HEK293T (cell line): Measurements from ENCODE around the gene SNRNP35.
"Not testable (repeated sequence)": the region's sequence is repeated elsewhere in the genome, so short reads cannot be mapped to it uniquely, and the experiment has no call there.

Experiments
- CTCF ChIA-PET: fragments of 350-600 bp; formaldehyde crosslinking; extraction: SDS; loops from one replicate; lab custom pipeline; 2021; ENCODE audit warnings: antibody characterized with exemption, inconsistent platforms; lab: Yijun Ruan, JAX
- POLR2A ChIA-PET: fragments of 350-600 bp; formaldehyde crosslinking; extraction: SDS; loops from one replicate; lab custom pipeline; 2020; ENCODE audit warnings: antibody characterized with exemption, inconsistent platforms; lab: Yijun Ruan, JAX
- DNase-seq: peaks from one replicate; pipeline ENCODE4 v3.0.0; 2012; ENCODE audit warnings: mixed read lengths; ENCODE audit errors: extremely low spot score
- ARNT ChIP-seq: fragments of 450-650 bp; IDR thresholded peaks from 2 replicates; pipeline ENCODE4 v1.6.1; 2017; ENCODE audit warnings: mild to moderate bottlenecking
- BHLHE40 ChIP-seq: fragments of 450-650 bp; IDR thresholded peaks from 2 replicates; pipeline ENCODE4 v1.6.1; 2016; ENCODE audit warnings: mild to moderate bottlenecking, moderate library complexity, borderline replicate concordance
- CTBP1 ChIP-seq: fragments of 450-650 bp; IDR thresholded peaks from 2 replicates; pipeline ENCODE4 v1.6.1; 2016; ENCODE audit warnings: borderline replicate concordance
- ELF4 ChIP-seq: fragments of 450-650 bp; IDR thresholded peaks from 2 replicates; pipeline ENCODE4 v1.6.1; 2017; ENCODE audit warnings: antibody characterized with exemption
- FOXA1 ChIP-seq: fragments of 450-650 bp; IDR thresholded peaks from 2 replicates; pipeline ENCODE4 v1.6.1; 2016; ENCODE audit warnings: mild to moderate bottlenecking
- FOXK2 ChIP-seq: fragments of 450-650 bp; IDR thresholded peaks from 2 replicates; pipeline ENCODE4 v1.6.1; 2016; ENCODE audit warnings: mild to moderate bottlenecking
- FOXM1 ChIP-seq: fragments of 450-650 bp; IDR thresholded peaks from 2 replicates; pipeline ENCODE4 v1.6.1; 2017; ENCODE audit warnings: mild to moderate bottlenecking, borderline replicate concordance
- HDGF ChIP-seq: fragments of 450-650 bp; IDR thresholded peaks from 2 replicates; pipeline ENCODE4 v1.6.1; 2017; ENCODE audit warnings: antibody characterized with exemption, borderline replicate concordance
- L3MBTL2 ChIP-seq: fragments of 450-650 bp; conservative IDR thresholded peaks from 2 replicates; pipeline ENCODE4 v1.6.1; 2016; ENCODE audit warnings: mild to moderate bottlenecking
- LEF1 ChIP-seq: fragments of 450-650 bp; IDR thresholded peaks from 2 replicates; pipeline ENCODE4 v1.6.1; 2017; ENCODE audit warnings: mild to moderate bottlenecking, borderline replicate concordance
- NFRKB ChIP-seq: fragments of 450-650 bp; IDR thresholded peaks from 2 replicates; pipeline ENCODE4 v1.6.1; 2016; ENCODE audit warnings: mild to moderate bottlenecking, moderate library complexity
- SP1 ChIP-seq: fragments of 450-650 bp; IDR thresholded peaks from 2 replicates; pipeline ENCODE4 v1.6.1; 2017
- SUZ12 ChIP-seq: fragments of 450-650 bp; IDR thresholded peaks from 2 replicates; pipeline ENCODE4 v1.6.1; 2016; ENCODE audit warnings: mild to moderate bottlenecking
- TARDBP ChIP-seq: fragments of 450-650 bp; IDR thresholded peaks from 2 replicates; pipeline ENCODE4 v1.6.1; 2016
- ZNF384 ChIP-seq: fragments of 450-650 bp; IDR thresholded peaks from 2 replicates; pipeline ENCODE4 v1.6.1; 2016
- TF ChIP-seq, protein P1 (sequence below): fragments of 450-650 bp; IDR thresholded peaks from 2 replicates; pipeline ENCODE4 v1.6.1; 2016

Gene SNRNP35

GRCh38 chr12:123489580-123489979 lies 31.6 kb downstream of the SNRNP35 start:
- POLR2A ChIA-PET = interaction anchor here (0.6 to 1.1 kb wide), 2 partner anchors 14 to 31 kb away, joined by 3 to 4 read pairs; no protein-coding TSS in a partner anchor
- DNase-seq = no peak
- CTCF ChIA-PET = no interaction called here
- TF ChIP-seq NFRKB (no peak), L3MBTL2 (no peak), BHLHE40 (no peak), ZNF384 (no peak), CTBP1 (no peak)
- TF ChIP-seq, protein P1, sequence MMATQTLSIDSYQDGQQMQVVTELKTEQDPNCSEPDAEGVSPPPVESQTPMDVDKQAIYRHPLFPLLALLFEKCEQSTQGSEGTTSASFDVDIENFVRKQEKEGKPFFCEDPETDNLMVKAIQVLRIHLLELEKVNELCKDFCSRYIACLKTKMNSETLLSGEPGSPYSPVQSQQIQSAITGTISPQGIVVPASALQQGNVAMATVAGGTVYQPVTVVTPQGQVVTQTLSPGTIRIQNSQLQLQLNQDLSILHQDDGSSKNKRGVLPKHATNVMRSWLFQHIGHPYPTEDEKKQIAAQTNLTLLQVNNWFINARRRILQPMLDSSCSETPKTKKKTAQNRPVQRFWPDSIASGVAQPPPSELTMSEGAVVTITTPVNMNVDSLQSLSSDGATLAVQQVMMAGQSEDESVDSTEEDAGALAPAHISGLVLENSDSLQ = no peak

- POLR2A ChIA-PET = no interaction called here
- DNase-seq = no peak
- TF ChIP-seq TARDBP (no peak), HDGF (no peak), FOXA1 (no peak), ZNF384 (no peak)
- CTCF ChIA-PET = no interaction called here
Measured at GRCh38 chr12:123490089-123490488, 32.1 kb downstream of the SNRNP35 start.

GRCh38 chr12:123491056-123491455 lies 33.1 kb downstream of the SNRNP35 start:
- POLR2A ChIA-PET = no interaction called here
- CTCF ChIA-PET = interaction anchor here (0.7 to 1.1 kb wide), 2 partner anchors 83 to 92 kb away, joined by 3 read pairs; no protein-coding TSS in a partner anchor
- TF ChIP-seq LEF1 (no peak), ELF4 (no peak), SUZ12 (no peak), FOXA1 (no peak), BHLHE40 (no peak), ARNT (no peak), L3MBTL2 (no peak), TARDBP (no peak), CTBP1 (no peak), SP1 (no peak), FOXK2 (no peak), ZNF384 (no peak), FOXM1 (no peak), HDGF (no peak), NFRKB (no peak)
- TF ChIP-seq, protein P1 = no peak
- DNase-seq = no peak

DNA sequence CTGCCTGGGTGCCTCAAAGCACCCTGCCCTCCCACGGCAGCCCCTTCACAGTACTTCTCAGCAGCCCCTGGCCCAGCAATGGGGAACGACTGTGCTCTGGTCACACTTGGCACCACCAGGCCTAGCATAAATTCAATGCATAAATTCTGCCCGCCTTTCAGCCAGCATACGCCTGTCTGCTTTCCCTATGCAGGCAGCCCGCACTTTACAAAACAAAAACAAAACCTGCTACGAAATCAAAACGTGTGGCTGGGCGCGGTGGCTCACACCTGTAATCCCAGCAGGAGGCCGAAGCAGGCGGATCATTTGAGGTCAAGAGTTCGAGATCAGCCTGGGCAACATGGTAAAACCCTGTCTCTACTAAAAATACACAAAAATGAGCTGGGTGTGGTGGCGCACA lies 33.5 kb downstream of the SNRNP35 start:
- TF ChIP-seq LEF1 = no peak
- TF ChIP-seq, protein P1 = no peak
- TF ChIP-seq NFRKB = no peak
- TF ChIP-seq SUZ12 = no peak
- TF ChIP-seq ZNF384 = no peak
- TF ChIP-seq SP1 = no peak
- no peak for TF ChIP-seq FOXK2
- no peak for TF ChIP-seq FOXA1
- no peak for DNase-seq
- POLR2A ChIA-PET = no interaction called here
- CTCF ChIA-PET = interaction anchor here (1.1 kb wide), 1 partner anchor 92 kb away, joined by 3 read pairs; no protein-coding TSS in a partner anchor

DNA sequence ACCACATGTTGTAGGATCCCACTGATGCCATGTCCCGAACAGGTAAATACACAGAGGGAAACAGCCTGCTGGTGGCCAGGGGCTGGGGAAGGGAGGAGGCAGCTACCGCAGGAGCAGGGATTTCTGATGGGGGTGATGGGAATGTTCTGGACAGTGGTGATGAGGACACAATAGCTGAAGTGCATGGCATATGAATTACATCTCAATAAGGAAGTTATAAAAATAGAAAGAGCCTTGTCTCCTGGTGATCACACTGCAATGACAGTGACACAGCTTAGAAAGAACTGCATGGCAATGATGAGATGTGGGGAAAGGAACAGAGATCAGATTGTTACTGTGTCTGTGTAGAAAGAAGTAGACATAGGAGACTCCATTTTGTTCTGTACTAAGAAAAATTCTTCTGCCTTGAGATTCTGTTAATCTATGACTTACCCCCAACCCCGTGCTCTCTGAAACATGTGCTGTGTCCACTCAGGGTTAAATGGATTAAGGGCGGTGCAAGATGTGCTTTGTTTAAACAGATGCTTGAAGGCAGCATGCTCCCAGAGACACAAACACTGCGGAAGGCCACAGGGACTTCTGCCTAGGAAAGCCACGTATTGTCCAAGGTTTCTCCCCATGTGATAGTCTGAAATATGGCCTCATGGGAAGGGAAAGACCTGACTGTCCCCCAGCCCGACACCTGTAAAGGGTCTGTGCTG lies 34.5 kb downstream of the SNRNP35 start:
- CTCF ChIA-PET, DNase-seq, POLR2A ChIA-PET: not testable (repeated sequence)

GRCh38 chr12:123494124-123494851 lies 36.3 kb downstream of the SNRNP35 start:
- ChIA-PET CTCF (no interaction called here), POLR2A (interaction anchor here (0.8 kb wide), 1 partner anchor 90 kb away, joined by 3 read pairs; the partner anchor contains the start of gene TMED2)
- no peak for TF ChIP-seq NFRKB
- no peak for TF ChIP-seq ELF4
- no peak for TF ChIP-seq LEF1
- TF ChIP-seq SP1 = no peak
- TF ChIP-seq BHLHE40 = no peak
- no peak for TF ChIP-seq L3MBTL2
- TF ChIP-seq HDGF = no peak
- no peak for TF ChIP-seq SUZ12
- no peak for TF ChIP-seq FOXM1
- TF ChIP-seq FOXK2 = no peak
- TF ChIP-seq FOXA1 = no peak
- no peak for TF ChIP-seq CTBP1
- TF ChIP-seq, protein P1 = no peak
- no peak for TF ChIP-seq ZNF384
- no peak for TF ChIP-seq TARDBP
- no peak for DNase-seq
